Upper lobe of right lung (tissue), 1 donor: ENCODE data around the gene IPO13. TPM values are rescaled to one million over a fixed set of nuclear protein-coding genes. Genes with fewer than 3 reads are reported as not detected.

ENCODE experiments used
- ATAC-seq: fragments of 200-7000 bp; cut with Tn5 transposase; one replicate; pipeline ENCODE4 v1.9.1; 2020; ENCODE audit warnings: mild to moderate bottlenecking, moderate library complexity
- DNase-seq: peaks from one replicate; pipeline ENCODE4 v3.0.0-alpha.2; 2020
- H3K27ac ChIP-seq: fragments of 200-600 bp; one replicate; pipeline ENCODE4 v1.8.0; 2022
- H3K27me3 ChIP-seq: fragments of 200-600 bp; one replicate; pipeline ENCODE4 v1.8.0; 2022; ENCODE audit warnings: mild to moderate bottlenecking
- H3K36me3 ChIP-seq: fragments of 200-600 bp; one replicate; pipeline ENCODE4 v1.8.0; 2022
- H3K4me1 ChIP-seq: fragments of 200-600 bp; one replicate; pipeline ENCODE4 v1.8.0; 2022
- H3K4me3 ChIP-seq: fragments of 200-600 bp; one replicate; pipeline ENCODE4 v1.8.0; 2022; ENCODE audit warnings: mild to moderate bottlenecking
- H3K9me3 ChIP-seq: fragments of 200-600 bp; one replicate; pipeline ENCODE4 v1.8.0; 2022
- CTCF ChIP-seq: fragments of 200-600 bp; IDR thresholded peaks from one replicate; pipeline ENCODE4 v1.8.0; 2022; ENCODE audit warnings: antibody characterized with exemption
- intact Hi-C: fragments of 100-400 bp; cut with DNase I; formaldehyde crosslinking; loops from one replicate; pipeline ENCODE4 v1.11.0; 2022
- total RNA-seq: library from RNA; stranded (reverse); fragmentation: NEBNext Ultra II Directional; extraction: Animal tissue kit (Norgen Biotek cat#: 25700); gene quantifications from one replicate; pipeline ENCODE4 v1.2.1, GENCODE V29; 2021
- donor health status: DM: no; HTN: yes; CAD: no; lungs with severe emphysema.

Gene IPO13
- total RNA-seq, 1 donor from 2014 or later: 24.9 TPM

GRCh38 chr1:43980255-43981134, 33.7 kb downstream of the IPO13 start:
- H3K36me3 ChIP-seq: peaks cover 23% of the 10 kb centered on the region
- TF ChIP-seq CTCF: no peak
- H3K4me1 ChIP-seq: peaks cover 30% of the 10 kb centered on the region
- DNase-seq: no peak
- intact Hi-C loops: no loop called here
- H3K4me3 ChIP-seq: peak overlapping the region; percentile 73
- H3K27me3 ChIP-seq: no peaks in the 10 kb centered on the region
- no peaks in the 10 kb centered on the region for H3K9me3 ChIP-seq
- ATAC-seq: no peak
- no peak overlapping the region for H3K27ac ChIP-seq

GRCh38 chr1:43981135-43981491, 34.4 kb downstream of the IPO13 start:
- intact Hi-C loops: no loop called here
- Histone ChIP-seq H3K27ac (no peak overlapping the region), H3K4me3 (no peak overlapping the region), H3K36me3 (peaks cover 23% of the 10 kb centered on the region), H3K27me3 (no peaks in the 10 kb centered on the region), H3K4me1 (peaks cover 24% of the 10 kb centered on the region), H3K9me3 (no peaks in the 10 kb centered on the region)
- no peak for TF ChIP-seq CTCF
- no peak for ATAC-seq
- peak; percentile 64 for DNase-seq

- Histone ChIP-seq H3K4me1 (peaks cover 19% of the 10 kb centered on the region), H3K4me3 (no peak overlapping the region), H3K27me3 (no peaks in the 10 kb centered on the region), H3K27ac (no peak overlapping the region), H3K36me3 (peaks cover 17% of the 10 kb centered on the region), H3K9me3 (no peaks in the 10 kb centered on the region)
- intact Hi-C loops: no loop called here
- DNase-seq (no peak), ATAC-seq (no peak)
- no peak for TF ChIP-seq CTCF
These were observed 34.9 kb downstream of the IPO13 start for GRCh38 chr1:43981636-43982035.

- Histone ChIP-seq H3K9me3 (no peaks in the 10 kb centered on the region), H3K4me3 (no peak overlapping the region), H3K27me3 (no peaks in the 10 kb centered on the region), H3K27ac (no peak overlapping the region), H3K4me1 (peaks cover 13% of the 10 kb centered on the region), H3K36me3 (peaks cover 11% of the 10 kb centered on the region)
- TF ChIP-seq CTCF: no peak
- intact Hi-C loops: no loop called here
- ATAC-seq (no peak), DNase-seq (peak; percentile 59)
These were observed 35.5 kb downstream of the IPO13 start for GRCh38 chr1:43982241-43982640.

GRCh38 chr1:43982808-43983207, 36.1 kb downstream of the IPO13 start:
- Histone ChIP-seq H3K36me3 (peaks cover 6% of the 10 kb centered on the region), H3K4me3 (no peak overlapping the region), H3K4me1 (peaks cover 9% of the 10 kb centered on the region), H3K9me3 (no peaks in the 10 kb centered on the region), H3K27ac (no peak overlapping the region), H3K27me3 (no peaks in the 10 kb centered on the region)
- ATAC-seq (no peak), DNase-seq (peak; percentile 62)
- intact Hi-C loops: no loop called here
- TF ChIP-seq CTCF: no peak
